ENCODE data around the gene IFT20.

GRCh38 chr17:28363186-28363585 lies 27.9 kb upstream of the IFT20 start:
- TF ChIP-seq POLR2AphosphoS5 (IDR thresholded peaks at IDR 0.05) (no peak), CTCF (IDR thresholded peaks at IDR 0.05) (no peak), POLR2A (IDR thresholded peaks at IDR 0.05) (no peak)
